GM21576 (cell line): ENCODE data around the gene UBN1.
"Not testable (repeated sequence)": the region's sequence is repeated elsewhere in the genome, so short reads cannot be mapped to it uniquely, and the experiment has no call there.

Experiments used
- ATAC-seq: cut with Tn5 transposase; IDR thresholded peaks from one replicate; pipeline ENCODE4 v1.9.1; 2021; ENCODE audit warnings: mild to moderate bottlenecking, moderate library complexity; ENCODE audit not compliant: unreplicated experiment

UBN1 gene

DNA sequence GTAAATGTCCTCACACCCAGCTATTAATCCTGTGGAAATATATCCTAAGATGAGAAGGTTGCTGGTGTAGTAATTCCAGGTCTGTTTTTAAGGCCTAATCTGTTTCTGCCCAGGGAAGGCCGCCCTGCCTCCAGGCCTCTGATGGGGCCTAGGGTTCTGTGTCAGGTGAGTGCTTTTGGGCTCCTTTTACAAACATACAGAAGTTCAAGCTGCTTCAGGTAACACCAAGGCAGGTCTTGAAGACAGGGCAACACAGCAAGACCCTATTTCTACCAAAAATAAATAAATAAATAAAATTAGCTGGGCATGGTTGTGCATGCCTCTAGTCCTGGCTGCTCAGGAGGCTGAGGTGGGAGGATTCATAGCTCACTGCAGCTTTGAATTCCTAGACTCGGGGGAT is 80.4 kb downstream of the UBN1 start:
- ATAC-seq = no peak

DNA sequence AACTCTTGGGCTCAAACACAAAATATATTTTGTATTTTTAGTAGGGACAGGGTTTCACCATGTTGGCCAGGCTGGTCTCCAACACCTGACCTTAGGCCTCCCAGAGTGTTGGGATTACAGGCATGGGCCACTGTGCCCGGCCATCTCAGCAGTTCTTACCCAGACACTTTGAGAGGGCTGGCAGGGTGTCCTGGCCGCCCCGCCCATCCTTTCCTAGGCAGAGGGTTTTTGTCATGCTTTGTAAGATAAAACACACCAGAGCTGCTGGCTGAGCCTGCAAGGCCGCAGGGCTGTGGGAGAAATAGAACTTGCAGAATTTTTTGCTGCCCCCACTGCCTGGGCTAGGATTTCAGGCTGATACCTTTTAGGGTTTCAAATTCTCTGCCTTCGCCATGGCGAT is 80.9 kb downstream of the UBN1 start:
- no peak for ATAC-seq

DNA sequence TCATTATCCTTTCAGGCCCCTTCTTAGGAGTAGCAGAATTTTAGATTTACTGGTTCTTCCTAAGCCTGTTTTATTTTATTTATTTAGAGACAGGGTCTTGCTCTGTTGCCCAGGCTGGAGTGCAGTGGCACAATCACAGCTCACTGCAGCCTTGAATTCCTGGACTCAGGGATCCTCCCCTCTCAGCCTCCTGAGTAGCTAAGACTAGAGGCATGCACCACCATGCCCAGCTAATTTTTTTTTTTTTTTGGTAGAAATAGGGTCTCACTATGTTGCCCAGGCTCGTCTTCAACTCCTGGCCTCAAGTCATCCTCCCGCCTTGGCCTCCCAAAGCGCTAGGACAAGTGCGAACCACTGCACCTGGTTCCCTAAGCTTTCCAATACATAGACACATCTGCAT is 82.3 kb downstream of the UBN1 start:
- not testable (repeated sequence) for ATAC-seq

DNA sequence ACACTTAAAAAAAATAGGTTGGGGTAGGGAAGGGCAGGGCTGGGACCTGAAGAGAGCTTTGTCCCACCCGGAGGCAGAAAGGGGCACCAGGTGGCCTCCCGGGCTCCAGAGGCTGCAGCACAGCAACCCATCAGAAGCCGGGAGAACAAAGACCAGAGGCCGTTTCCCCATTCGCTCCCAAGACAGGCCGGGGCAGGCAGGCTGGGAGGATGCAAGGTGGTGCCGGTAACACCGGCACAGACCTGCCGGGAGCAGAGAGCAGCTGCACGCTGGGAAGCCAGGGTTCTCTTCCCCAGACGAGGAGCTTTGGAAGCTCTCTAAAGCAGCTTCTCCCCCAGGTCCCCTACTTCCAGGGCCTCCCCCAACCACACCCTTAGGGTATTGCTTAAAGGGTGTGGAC is 84.1 kb downstream of the UBN1 start:
- no peak for ATAC-seq
